ENCODE measurements around the gene NCOA6. TPM values are rescaled to one million over a fixed set of nuclear protein-coding genes. Genes with fewer than 3 reads are reported as not detected.

Gene NCOA6
- total RNA-seq, 1 donor from 2014 or later: 43.3 TPM

GRCh38 chr20:34850969-34851368 lies 25.5 kb upstream of the NCOA6 start:
- no peak for DNase-seq (ENCODE audit: low spot score)
- no peak for TF ChIP-seq CTCF (IDR thresholded peaks at IDR 0.05)
- no peaks in the 10 kb centered on the region for H3K4me1 Mint-ChIP-seq (ENCODE audit: low read depth)
- no peak overlapping the region for H3K27ac Mint-ChIP-seq (ENCODE audit: unreplicated experiment)
- H3K27me3 Mint-ChIP-seq (ENCODE audit: low read depth): no peaks in the 10 kb centered on the region
- H3K36me3 Mint-ChIP-seq (ENCODE audit: low read depth): peaks cover 17% of the 10 kb centered on the region
- H3K4me3 Mint-ChIP-seq (ENCODE audit: unreplicated experiment): no peak overlapping the region
- no peaks in the 10 kb centered on the region for H3K9me3 Mint-ChIP-seq (ENCODE audit: low read depth)

- Mint-ChIP-seq H3K27me3 (ENCODE audit: low read depth) (no peaks in the 10 kb centered on the region), H3K27ac (ENCODE audit: unreplicated experiment) (no peak overlapping the region), H3K4me1 (ENCODE audit: low read depth) (no peaks in the 10 kb centered on the region), H3K36me3 (ENCODE audit: low read depth) (peaks cover 18% of the 10 kb centered on the region), H3K4me3 (ENCODE audit: unreplicated experiment) (no peak overlapping the region), H3K9me3 (ENCODE audit: low read depth) (no peaks in the 10 kb centered on the region)
- no peak for TF ChIP-seq CTCF (IDR thresholded peaks at IDR 0.05)
- DNase-seq (ENCODE audit: low spot score): no peak
Observed at GRCh38 chr20:34849778-34850177, 24.3 kb upstream of the NCOA6 start.

GRCh38 chr20:34848597-34848996 lies 23.1 kb upstream of the NCOA6 start:
- no peak overlapping the region for H3K27ac Mint-ChIP-seq (ENCODE audit: unreplicated experiment)
- no peaks in the 10 kb centered on the region for H3K27me3 Mint-ChIP-seq (ENCODE audit: low read depth)
- no peak for DNase-seq (ENCODE audit: low spot score)
- no peak for TF ChIP-seq CTCF (IDR thresholded peaks at IDR 0.05)
- H3K4me3 Mint-ChIP-seq (ENCODE audit: unreplicated experiment): no peak overlapping the region
- peaks cover 18% of the 10 kb centered on the region for H3K36me3 Mint-ChIP-seq (ENCODE audit: low read depth)
- no peaks in the 10 kb centered on the region for H3K9me3 Mint-ChIP-seq (ENCODE audit: low read depth)
- no peaks in the 10 kb centered on the region for H3K4me1 Mint-ChIP-seq (ENCODE audit: low read depth)

GRCh38 chr20:34843421-34843820 lies 18.0 kb upstream of the NCOA6 start:
- TF ChIP-seq CTCF (IDR thresholded peaks at IDR 0.05): no peak
- H3K9me3 Mint-ChIP-seq (ENCODE audit: low read depth): no peaks in the 10 kb centered on the region
- no peaks in the 10 kb centered on the region for H3K4me1 Mint-ChIP-seq (ENCODE audit: low read depth)
- no peak overlapping the region for H3K27ac Mint-ChIP-seq (ENCODE audit: unreplicated experiment)
- DNase-seq (ENCODE audit: low spot score): no peak
- H3K27me3 Mint-ChIP-seq (ENCODE audit: low read depth): peaks cover 12% of the 10 kb centered on the region
- H3K36me3 Mint-ChIP-seq (ENCODE audit: low read depth): peaks cover 7% of the 10 kb centered on the region
- no peak overlapping the region for H3K4me3 Mint-ChIP-seq (ENCODE audit: unreplicated experiment)

- H3K4me3 Mint-ChIP-seq (ENCODE audit: unreplicated experiment): no peak overlapping the region
- no peaks in the 10 kb centered on the region for H3K9me3 Mint-ChIP-seq (ENCODE audit: low read depth)
- no peak for TF ChIP-seq CTCF (IDR thresholded peaks at IDR 0.05)
- H3K27me3 Mint-ChIP-seq (ENCODE audit: low read depth): peaks cover 12% of the 10 kb centered on the region
- H3K4me1 Mint-ChIP-seq (ENCODE audit: low read depth): no peaks in the 10 kb centered on the region
- no peak overlapping the region for H3K27ac Mint-ChIP-seq (ENCODE audit: unreplicated experiment)
- no peak for DNase-seq (ENCODE audit: low spot score)
- H3K36me3 Mint-ChIP-seq (ENCODE audit: low read depth): peaks cover 3% of the 10 kb centered on the region
Observed at GRCh38 chr20:34842143-34842542, 16.7 kb upstream of the NCOA6 start.
